DND-41 (cell line): ENCODE results near the gene MRPS18A.

Source experiments
- ATAC-seq: fragments of 200-7000 bp; cut with Tn5 transposase; 3 replicates; pipeline ENCODE4 v1.9.1; 2021; ENCODE audit warnings: low read depth; ENCODE audit not compliant: insufficient read depth
- DNase-seq: peaks from one replicate; pipeline ENCODE4 v3.0.0-alpha.2; 2020
- H2AFZ ChIP-seq: 2 replicates; pipeline ENCODE4 v1.6.0; 2012; ENCODE audit warnings: low read depth, low read length
- H3K27ac ChIP-seq: 2 replicates; pipeline ENCODE4 v1.5.1; 2012; ENCODE audit warnings: low read length, inconsistent platforms
- H3K27me3 ChIP-seq: fragments of 200-600 bp; sonication (generic); 2 replicates; pipeline ENCODE4 v1.6.0; 2012; ENCODE audit warnings: low read length, mild to moderate bottlenecking, inconsistent platforms; ENCODE audit not compliant: insufficient read depth, poor library complexity
- H3K36me3 ChIP-seq: 2 replicates; pipeline ENCODE4 v1.5.1; 2012; ENCODE audit warnings: low read length, inconsistent platforms; ENCODE audit not compliant: insufficient read depth
- H3K4me1 ChIP-seq: 2 replicates; pipeline ENCODE4 v1.5.1; 2012; ENCODE audit warnings: mild to moderate bottlenecking, low read length; ENCODE audit not compliant: insufficient read depth
- H3K4me2 ChIP-seq: 2 replicates; pipeline ENCODE4 v1.6.0; 2012; ENCODE audit warnings: mild to moderate bottlenecking, moderate library complexity, low read length, inconsistent platforms; ENCODE audit not compliant: insufficient read depth
- H3K4me3 ChIP-seq, 2 experiments: fragments of 200-600 bp in 1 of 2; shearing (Covaris generic) in 1 of 2; 2 replicates each; pipeline ENCODE4 v1.5.1; 2012 to 2016; ENCODE audit warnings: inconsistent platforms in 2 of 2, low read length in 2 of 2, mild to moderate bottlenecking in 2 of 2, low read depth in 1 of 2, moderate library complexity in 1 of 2
- H3K79me2 ChIP-seq: 2 replicates; pipeline ENCODE4 v1.6.0; 2012; ENCODE audit warnings: low read length, inconsistent platforms; ENCODE audit not compliant: insufficient read depth
- H3K9ac ChIP-seq: 2 replicates; pipeline ENCODE4 v1.6.0; 2012; ENCODE audit warnings: low read depth, mild to moderate bottlenecking, inconsistent platforms, low read length, moderate library complexity
- H3K9me3 ChIP-seq: 2 replicates; pipeline ENCODE4 v1.5.1; 2012; ENCODE audit warnings: low read length, moderate library complexity, mild to moderate bottlenecking, inconsistent platforms; ENCODE audit not compliant: insufficient read depth, severe bottlenecking
- H4K20me1 ChIP-seq: 2 replicates; pipeline ENCODE4 v1.6.0; 2012; ENCODE audit warnings: low read length; ENCODE audit not compliant: insufficient read depth
- EZH2 ChIP-seq: IDR thresholded peaks from 3 replicates; pipeline ENCODE4 v1.6.1; 2012; ENCODE audit warnings: borderline replicate concordance, low read depth, mild to moderate bottlenecking, moderate library complexity, low read length, inconsistent platforms; ENCODE audit not compliant: severe bottlenecking
- TF ChIP-seq, protein P1 (sequence below): IDR thresholded peaks from 2 replicates; pipeline ENCODE4 v1.5.1; 2012; ENCODE audit warnings: borderline replicate concordance, low read length, moderate library complexity, mild to moderate bottlenecking; ENCODE audit not compliant: poor library complexity, severe bottlenecking; ENCODE audit errors: extremely low read depth

MRPS18A gene

DNA sequence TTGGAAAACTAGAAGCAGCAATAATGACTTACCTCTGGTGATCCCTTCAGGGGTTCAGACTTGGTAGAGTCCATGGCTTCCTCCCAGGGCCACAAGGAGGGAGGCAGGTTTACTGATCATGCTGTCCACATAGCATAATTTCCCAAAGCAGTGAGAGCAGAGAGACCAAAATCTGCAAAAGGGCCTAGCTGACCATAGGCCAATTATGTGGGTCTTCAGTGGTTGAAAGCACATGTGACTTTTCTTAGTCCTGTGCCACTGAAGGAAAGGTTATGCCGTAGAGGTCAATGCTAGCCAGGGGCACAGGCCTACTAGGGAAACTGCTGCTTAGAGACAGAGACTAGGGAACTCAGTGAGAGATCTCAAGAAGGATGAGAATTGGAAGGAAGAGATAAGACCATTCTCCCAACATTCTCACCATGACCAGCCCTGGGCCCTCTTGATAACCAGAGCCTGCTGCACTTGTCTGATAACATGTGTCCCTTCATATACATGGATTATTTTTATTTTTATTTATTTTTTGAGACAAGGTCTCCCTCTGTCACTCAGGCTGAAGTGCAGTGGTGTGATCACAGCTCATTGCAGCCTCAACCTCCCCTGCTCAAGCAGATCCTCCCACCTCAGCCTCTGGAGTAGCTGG lies 56.5 kb downstream of the MRPS18A start:
- H3K4me1 ChIP-seq = peaks cover 41% of the 10 kb centered on the region
- no peaks in the 10 kb centered on the region for H3K27me3 ChIP-seq
- no peak overlapping the region for H3K4me2 ChIP-seq
- H2AFZ ChIP-seq = no peak overlapping the region
- DNase-seq = no peak
- no peak overlapping the region for H3K4me3 ChIP-seq
- TF ChIP-seq, protein P1, sequence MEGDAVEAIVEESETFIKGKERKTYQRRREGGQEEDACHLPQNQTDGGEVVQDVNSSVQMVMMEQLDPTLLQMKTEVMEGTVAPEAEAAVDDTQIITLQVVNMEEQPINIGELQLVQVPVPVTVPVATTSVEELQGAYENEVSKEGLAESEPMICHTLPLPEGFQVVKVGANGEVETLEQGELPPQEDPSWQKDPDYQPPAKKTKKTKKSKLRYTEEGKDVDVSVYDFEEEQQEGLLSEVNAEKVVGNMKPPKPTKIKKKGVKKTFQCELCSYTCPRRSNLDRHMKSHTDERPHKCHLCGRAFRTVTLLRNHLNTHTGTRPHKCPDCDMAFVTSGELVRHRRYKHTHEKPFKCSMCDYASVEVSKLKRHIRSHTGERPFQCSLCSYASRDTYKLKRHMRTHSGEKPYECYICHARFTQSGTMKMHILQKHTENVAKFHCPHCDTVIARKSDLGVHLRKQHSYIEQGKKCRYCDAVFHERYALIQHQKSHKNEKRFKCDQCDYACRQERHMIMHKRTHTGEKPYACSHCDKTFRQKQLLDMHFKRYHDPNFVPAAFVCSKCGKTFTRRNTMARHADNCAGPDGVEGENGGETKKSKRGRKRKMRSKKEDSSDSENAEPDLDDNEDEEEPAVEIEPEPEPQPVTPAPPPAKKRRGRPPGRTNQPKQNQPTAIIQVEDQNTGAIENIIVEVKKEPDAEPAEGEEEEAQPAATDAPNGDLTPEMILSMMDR = no peak
- no peak for TF ChIP-seq EZH2
- peak overlapping the region; percentile 40 for H3K27ac ChIP-seq
- H3K9me3 ChIP-seq = no peaks in the 10 kb centered on the region
- no peak for ATAC-seq
- no peak overlapping the region for H3K9ac ChIP-seq
- H3K79me2 ChIP-seq = peaks cover 36% of the 10 kb centered on the region
- H4K20me1 ChIP-seq = peaks cover 8% of the 10 kb centered on the region
- peaks cover 17% of the 10 kb centered on the region for H3K36me3 ChIP-seq

DNA sequence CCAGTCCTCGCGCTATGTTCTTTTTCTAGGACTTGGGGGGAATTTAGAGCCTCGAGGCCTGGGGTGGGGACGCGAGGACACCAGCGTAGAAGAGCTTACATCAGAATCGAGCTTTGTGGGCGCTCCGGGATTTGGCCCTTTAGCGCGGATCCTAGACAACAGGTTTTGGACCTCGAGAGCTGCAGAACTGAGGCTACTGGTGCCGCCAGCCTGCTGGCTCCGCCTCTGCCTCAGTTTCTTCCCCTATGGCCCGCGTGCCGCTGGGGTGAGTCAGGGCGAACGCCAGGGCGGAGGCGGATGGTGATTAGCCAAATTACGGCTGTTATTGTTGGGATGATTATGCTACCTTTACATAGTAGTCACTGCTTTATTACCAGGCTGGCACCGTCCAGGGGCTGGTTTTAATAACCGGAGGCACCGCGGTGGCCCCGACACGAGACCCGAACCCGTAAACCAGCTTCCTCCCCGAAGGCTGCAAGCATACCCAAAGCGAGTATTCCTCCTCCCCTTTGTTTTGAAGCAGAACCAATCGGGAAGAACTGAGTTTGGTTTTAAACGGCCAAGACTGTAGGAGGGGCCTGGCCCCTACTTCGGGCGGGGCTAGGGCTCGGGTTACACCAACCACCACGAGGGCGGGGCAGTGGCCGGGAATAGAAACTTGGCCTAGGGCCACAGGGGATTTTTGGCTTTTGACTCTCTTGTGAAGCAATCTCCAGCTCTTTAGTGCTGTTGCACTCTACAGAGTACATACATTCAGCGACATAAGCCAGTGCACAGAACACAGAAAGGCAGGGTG lies 57.9 kb downstream of the MRPS18A start:
- H2AFZ ChIP-seq = peak overlapping the region; percentile 79
- H3K4me2 ChIP-seq = peak overlapping the region; percentile 76
- no peak for TF ChIP-seq EZH2
- TF ChIP-seq, protein P1 = no peak
- H3K9me3 ChIP-seq = no peaks in the 10 kb centered on the region
- H3K4me1 ChIP-seq = peaks cover 34% of the 10 kb centered on the region
- peaks cover 31% of the 10 kb centered on the region for H3K79me2 ChIP-seq
- peaks cover 10% of the 10 kb centered on the region for H4K20me1 ChIP-seq
- ATAC-seq (peak; percentile 80), DNase-seq (peak; percentile 96)
- H3K27ac ChIP-seq = peak overlapping the region; percentile 91
- peaks cover 31% of the 10 kb centered on the region for H3K36me3 ChIP-seq
- H3K9ac ChIP-seq = peak overlapping the region; percentile 79
- H3K27me3 ChIP-seq = no peaks in the 10 kb centered on the region
- H3K4me3 ChIP-seq = peak overlapping the region; percentile 33 to 70

DNA sequence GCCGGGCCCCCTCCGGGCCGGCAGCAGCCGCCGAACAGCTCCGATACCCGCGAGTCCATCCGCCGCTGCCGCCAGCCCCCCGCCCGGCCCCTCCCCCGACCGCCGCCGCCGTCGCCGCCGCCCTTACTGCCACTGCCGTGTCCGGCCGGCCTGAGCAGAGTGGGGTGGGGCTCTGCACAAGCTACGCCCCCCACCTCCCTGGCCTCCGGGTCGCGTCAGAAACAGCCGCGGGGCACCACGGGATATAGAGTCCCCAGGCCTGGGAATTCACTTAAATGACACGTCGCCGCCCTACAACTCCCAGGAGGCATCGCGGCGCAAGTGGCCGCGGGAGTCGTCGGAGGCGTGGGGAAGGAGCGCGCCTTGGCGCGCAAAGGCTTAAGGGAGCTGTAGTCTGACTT lies 58.5 kb downstream of the MRPS18A start, which contains the start of gene GTPBP2:
GTPBP2 (minus strand) TSS at position 161 of the 401 bp plus-strand sequence; CDS start at position 59, 102 bp downstream.
- DNase-seq = peak; percentile 98
- no peaks in the 10 kb centered on the region for H3K27me3 ChIP-seq
- no peak for TF ChIP-seq EZH2
- TF ChIP-seq, protein P1 = no peak
- H3K4me3 ChIP-seq = peak within 1 kb of the TSS; percentile 59 to 70
- peak within 1 kb of the TSS; percentile 91 for H3K27ac ChIP-seq
- peak within 1 kb of the TSS; percentile 79 for H3K9ac ChIP-seq
- H3K9me3 ChIP-seq = no peaks in the 10 kb centered on the region
- H3K4me1 ChIP-seq = peaks cover 33% of the 10 kb centered on the region
- H4K20me1 ChIP-seq = peaks cover 11% of the 10 kb centered on the region
- peak within 1 kb of the TSS; percentile 84 for H3K4me2 ChIP-seq
- H2AFZ ChIP-seq = peak within 1 kb of the TSS; percentile 79
- H3K79me2 ChIP-seq = peaks cover 31% of the 10 kb centered on the region
- H3K36me3 ChIP-seq = peaks cover 37% of the 10 kb centered on the region
- ATAC-seq = peak; percentile 85
